LNCaP clone FGC (cell line): ENCODE data around the gene WNK2.

Experiments used
- DNase-seq: peaks from one replicate; pipeline ENCODE4 v3.0.0-alpha.2; 2011; ENCODE audit warnings: low read depth
- H3K4me3 ChIP-seq: 2 replicates; pipeline ENCODE4 v1.5.1; 2011; ENCODE audit warnings: mild to moderate bottlenecking, low read depth, low read length, control low read depth
- TF ChIP-seq, protein P1 (sequence below): IDR thresholded peaks from 2 replicates; pipeline ENCODE4 v1.5.1; 2012; ENCODE audit warnings: mild to moderate bottlenecking; ENCODE audit not compliant: control insufficient read depth, insufficient read depth; ENCODE audit errors: extremely low read depth

The WNK2 gene

DNA sequence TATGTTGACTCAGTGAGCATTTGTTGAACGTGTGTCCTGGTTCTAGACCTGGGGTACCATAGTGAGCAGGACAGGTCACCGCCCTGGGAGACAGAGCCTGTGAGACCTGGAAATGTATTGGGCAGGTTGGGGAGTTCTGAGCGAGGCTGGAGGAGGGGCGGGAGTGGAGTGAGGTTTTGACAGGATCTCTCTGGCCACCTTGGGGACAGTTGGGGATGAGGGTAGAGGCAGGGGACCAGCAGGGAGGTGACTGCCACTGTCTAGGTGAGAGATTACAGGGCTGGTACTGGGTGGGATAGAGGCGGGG lies 7.4 kb downstream of the WNK2 start:
- no peak overlapping the region for H3K4me3 ChIP-seq
- no peak for DNase-seq
- TF ChIP-seq, protein P1, sequence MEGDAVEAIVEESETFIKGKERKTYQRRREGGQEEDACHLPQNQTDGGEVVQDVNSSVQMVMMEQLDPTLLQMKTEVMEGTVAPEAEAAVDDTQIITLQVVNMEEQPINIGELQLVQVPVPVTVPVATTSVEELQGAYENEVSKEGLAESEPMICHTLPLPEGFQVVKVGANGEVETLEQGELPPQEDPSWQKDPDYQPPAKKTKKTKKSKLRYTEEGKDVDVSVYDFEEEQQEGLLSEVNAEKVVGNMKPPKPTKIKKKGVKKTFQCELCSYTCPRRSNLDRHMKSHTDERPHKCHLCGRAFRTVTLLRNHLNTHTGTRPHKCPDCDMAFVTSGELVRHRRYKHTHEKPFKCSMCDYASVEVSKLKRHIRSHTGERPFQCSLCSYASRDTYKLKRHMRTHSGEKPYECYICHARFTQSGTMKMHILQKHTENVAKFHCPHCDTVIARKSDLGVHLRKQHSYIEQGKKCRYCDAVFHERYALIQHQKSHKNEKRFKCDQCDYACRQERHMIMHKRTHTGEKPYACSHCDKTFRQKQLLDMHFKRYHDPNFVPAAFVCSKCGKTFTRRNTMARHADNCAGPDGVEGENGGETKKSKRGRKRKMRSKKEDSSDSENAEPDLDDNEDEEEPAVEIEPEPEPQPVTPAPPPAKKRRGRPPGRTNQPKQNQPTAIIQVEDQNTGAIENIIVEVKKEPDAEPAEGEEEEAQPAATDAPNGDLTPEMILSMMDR: no peak

DNA sequence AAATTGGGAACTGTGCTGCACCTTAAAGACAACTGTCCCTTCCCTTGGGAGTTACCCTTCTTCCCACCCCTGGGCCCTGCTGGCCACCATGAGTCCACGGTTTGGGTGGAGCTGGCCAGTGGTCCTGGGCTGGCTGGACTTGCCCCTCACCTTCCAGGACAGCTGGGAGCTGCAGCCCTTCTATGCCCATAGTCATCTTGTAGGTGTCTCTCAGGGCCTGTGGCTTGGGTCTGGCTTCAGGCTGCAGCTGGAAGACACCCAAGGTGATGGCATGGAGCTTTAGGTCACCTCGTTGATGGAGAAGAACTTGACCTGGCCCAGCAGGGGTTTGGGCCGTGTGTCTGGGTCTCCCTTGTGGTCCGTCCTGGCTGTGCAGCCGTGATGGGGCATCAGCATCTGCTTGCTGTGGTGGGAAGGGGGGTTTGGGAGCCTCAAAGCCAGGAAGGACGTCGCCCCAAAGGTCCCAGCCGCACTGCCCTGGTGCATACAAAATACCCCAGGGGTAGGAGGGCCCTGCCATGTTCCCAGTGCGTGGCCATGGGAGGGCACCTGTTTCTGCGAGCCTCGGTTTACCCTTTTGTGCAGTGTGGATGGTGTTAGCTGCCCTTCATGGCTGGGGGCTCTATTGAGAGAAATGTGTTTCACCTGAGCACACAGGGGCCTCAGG lies 8.9 kb downstream of the WNK2 start:
- DNase-seq: no peak
- TF ChIP-seq, protein P1: no peak
- H3K4me3 ChIP-seq: no peak overlapping the region

DNA sequence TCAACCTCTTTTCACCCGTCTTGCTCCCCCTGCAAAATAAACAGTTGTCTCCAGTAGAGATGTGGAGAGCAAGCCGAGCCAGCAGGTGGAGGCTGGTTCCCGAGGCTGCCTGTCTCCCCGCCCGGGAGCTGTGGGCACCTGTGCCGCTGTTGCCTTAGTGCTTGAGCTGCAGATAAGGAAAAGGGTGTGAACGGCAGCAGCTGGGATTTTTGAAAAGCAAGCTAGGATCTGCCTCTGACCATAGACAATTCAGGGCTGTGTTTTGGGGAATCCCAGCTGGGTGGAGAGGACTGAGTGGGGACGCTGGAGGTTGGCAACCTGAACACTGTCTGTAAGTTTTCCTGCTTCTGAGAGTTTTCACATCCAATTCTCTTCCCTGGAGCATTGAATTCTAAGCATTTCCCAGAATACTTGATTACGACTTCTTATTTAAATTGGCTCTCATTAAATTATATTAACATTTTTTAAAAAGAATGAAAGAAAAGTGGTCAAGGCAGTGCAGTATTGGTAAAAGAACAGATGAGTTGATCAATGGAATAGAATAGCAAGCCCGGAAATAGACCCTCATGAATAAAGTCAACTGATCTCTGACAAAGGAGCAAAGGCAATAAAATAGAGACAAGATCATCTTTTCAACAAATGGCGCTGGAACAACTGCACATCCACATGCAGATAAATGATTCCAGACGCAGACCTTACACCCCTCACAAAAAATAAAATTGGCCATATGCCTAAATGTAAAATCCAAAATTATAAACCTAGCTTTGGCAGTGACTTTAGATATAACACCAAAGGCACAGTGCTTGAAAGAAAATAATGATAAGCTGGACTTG lies 9.7 kb downstream of the WNK2 start:
- no peak overlapping the region for H3K4me3 ChIP-seq
- no peak for DNase-seq
- TF ChIP-seq, protein P1: no peak

- no peak overlapping the region for H3K4me3 ChIP-seq
- TF ChIP-seq, protein P1: no peak
- no peak for DNase-seq
These were observed 10.3 kb downstream of the WNK2 start for GRCh38 chr9:93194221-93194625.

GRCh38 chr9:93194641-93195040 lies 10.7 kb downstream of the WNK2 start:
- no peak overlapping the region for H3K4me3 ChIP-seq
- TF ChIP-seq, protein P1: no peak
- DNase-seq: peak; percentile 98

DNA sequence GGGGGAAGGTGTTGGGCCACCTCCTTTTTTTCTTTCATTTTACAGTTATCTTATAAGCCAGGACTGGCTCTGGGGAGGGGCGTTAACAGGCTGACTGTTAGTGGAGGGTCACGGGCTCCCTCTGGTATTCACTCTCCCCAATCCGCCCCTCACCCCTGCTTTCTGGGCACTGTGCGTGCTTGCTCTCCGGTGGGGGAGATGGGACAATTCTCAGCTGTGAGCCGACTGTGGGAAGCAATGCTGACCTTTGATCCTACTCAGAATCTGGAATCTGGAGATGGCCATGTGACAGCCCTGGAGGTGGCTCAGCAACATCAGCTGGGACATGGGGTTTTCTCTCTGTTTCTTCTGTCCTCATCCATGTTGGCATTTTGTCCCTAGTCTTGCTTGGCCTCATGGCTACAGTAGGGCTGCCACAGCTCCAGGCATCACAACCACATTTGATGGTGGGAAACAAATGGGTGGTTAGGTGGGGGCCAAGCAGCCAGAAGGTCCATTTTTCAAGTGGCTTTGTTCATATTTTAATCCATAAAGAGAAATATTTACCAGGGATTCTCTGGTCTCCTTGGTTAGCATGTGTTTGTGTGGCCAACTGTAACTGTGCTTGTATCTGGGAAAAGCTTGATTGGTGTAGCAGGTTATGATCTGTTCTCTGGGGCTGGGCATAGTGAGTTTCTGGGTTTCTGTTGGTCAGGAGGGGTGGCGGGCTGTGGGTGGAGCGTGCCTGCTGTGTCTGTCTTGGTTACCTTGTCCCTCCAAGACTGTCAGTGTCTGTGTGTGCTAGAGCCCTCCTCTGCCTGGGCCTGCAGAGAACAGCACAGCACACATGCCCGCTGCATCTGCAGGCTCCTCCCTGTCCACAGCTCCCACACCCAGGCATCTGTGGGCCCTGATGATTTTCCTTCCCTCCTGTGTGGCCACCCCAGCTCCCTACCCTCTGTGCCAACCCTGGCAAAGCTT lies 12.4 kb downstream of the WNK2 start:
- TF ChIP-seq, protein P1: no peak

More for the DNA sequence above, 12.4 kb downstream of the WNK2 start:
- no peak overlapping the region for H3K4me3 ChIP-seq
- DNase-seq: no peak
